ENCODE data around the gene RNASEH2B. TPM values are rescaled to one million over a fixed set of nuclear protein-coding genes. Genes with fewer than 3 reads are reported as not detected.

RNASEH2B gene
- total RNA-seq, 2 donors from 2014 or later = 37.7 to 44.1 TPM

DNA sequence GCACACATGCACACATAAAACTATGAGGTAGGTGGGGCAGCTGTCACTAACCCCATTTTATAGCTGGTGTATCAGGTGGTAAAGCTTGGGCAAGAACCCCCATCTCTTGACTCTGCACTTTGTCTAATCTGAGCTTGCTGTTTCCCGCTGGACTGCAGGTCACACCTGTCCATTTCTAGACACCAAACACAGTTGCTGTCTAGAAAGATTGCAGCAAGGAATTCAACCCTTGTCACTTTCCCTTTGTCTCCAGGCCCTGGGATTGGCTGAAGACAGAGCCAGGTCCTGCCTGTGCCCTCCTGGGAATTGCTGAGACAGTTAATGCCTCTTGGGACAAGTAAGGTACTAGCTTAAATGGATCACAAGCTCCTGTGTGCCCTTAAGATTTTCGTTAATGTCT lies 83.8 kb downstream of the RNASEH2B start:
- no peak overlapping the region for H3K9ac ChIP-seq (ENCODE audit: extremely low read depth, low read length, poor library complexity, severe bottlenecking)
- no peaks in the 10 kb centered on the region for H3K27me3 ChIP-seq (ENCODE audit: control insufficient read depth, insufficient read depth, low read length, poor library complexity, severe bottlenecking)
- TF ChIP-seq CTCF (conservative IDR thresholded peaks at IDR 0.05) = no peak
- DNase-seq = no peak
- H3K36me3 ChIP-seq (ENCODE audit: control insufficient read depth, insufficient read depth, low read length) = no peaks in the 10 kb centered on the region
- Mint-ChIP-seq H3K9me3 (peaks cover 2% of the 10 kb centered on the region), H3K27ac (no peak overlapping the region), H3K27me3 (ENCODE audit: insufficient read depth) (peaks cover 13% of the 10 kb centered on the region), H3K4me3 (no peak overlapping the region), H3K36me3 (ENCODE audit: low read depth) (no peaks in the 10 kb centered on the region), H3K4me1 (peaks cover 38% of the 10 kb centered on the region)
- no peak overlapping the region for H3K4me3 ChIP-seq (ENCODE audit: low read length)
- 89 to 91% methylated on average over 2 of the region's 2 CpGs for WGBS, 2 experiments (ENCODE audit: insufficient coverage in 1 of 2, insufficient read length in 1 of 2)
- H3K9me3 ChIP-seq (ENCODE audit: control insufficient read depth, low read length) = no peaks in the 10 kb centered on the region
- H3K4me1 ChIP-seq (ENCODE audit: control insufficient read depth, insufficient read depth, low read length) = peaks cover 11% of the 10 kb centered on the region
- H3K27ac ChIP-seq (ENCODE audit: low read depth, low read length) = no peak overlapping the region

DNA sequence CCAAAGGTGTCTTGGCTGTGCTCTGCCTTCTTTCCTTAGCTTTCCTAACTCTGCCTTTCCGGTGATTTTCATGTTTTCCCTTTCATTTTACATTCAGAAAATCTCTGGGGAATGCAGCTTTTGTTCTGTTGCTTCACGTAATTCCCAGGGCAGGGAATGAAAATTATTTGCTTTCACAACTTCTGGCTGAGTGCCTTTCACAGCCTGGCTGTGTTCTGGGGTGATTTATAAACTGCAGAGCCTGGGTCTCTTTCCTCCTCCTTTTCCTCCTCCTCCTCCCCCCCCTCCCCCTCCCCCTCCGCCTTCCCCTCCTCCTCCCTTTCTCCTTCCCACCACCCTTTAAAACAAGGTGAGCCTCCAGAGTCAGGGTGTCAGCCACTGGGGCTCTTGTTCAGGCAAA lies 84.3 kb downstream of the RNASEH2B start:
- Histone ChIP-seq H3K27me3 (ENCODE audit: control insufficient read depth, insufficient read depth, low read length, poor library complexity, severe bottlenecking) (no peaks in the 10 kb centered on the region), H3K9ac (ENCODE audit: extremely low read depth, low read length, poor library complexity, severe bottlenecking) (no peak overlapping the region), H3K27ac (ENCODE audit: low read depth, low read length) (peak overlapping the region; percentile 81), H3K9me3 (ENCODE audit: control insufficient read depth, low read length) (no peaks in the 10 kb centered on the region), H3K36me3 (ENCODE audit: control insufficient read depth, insufficient read depth, low read length) (no peaks in the 10 kb centered on the region), H3K4me3 (ENCODE audit: low read length) (no peak overlapping the region), H3K4me1 (ENCODE audit: control insufficient read depth, insufficient read depth, low read length) (peaks cover 11% of the 10 kb centered on the region)
- WGBS, 2 experiments (ENCODE audit: insufficient coverage in 1 of 2, insufficient read length in 1 of 2) = 69 to 76% methylated on average over 2 of the region's 3 CpGs
- H3K4me3 Mint-ChIP-seq = no peak overlapping the region
- no peaks in the 10 kb centered on the region for H3K36me3 Mint-ChIP-seq (ENCODE audit: low read depth)
- no peaks in the 10 kb centered on the region for H3K9me3 Mint-ChIP-seq
- H3K27ac Mint-ChIP-seq = no peak overlapping the region
- DNase-seq = no peak
- peaks cover 13% of the 10 kb centered on the region for H3K27me3 Mint-ChIP-seq (ENCODE audit: insufficient read depth)
- peaks cover 38% of the 10 kb centered on the region for H3K4me1 Mint-ChIP-seq
- no peak for TF ChIP-seq CTCF (conservative IDR thresholded peaks at IDR 0.05)

GRCh38 chr13:50994651-50995050 lies 85.1 kb downstream of the RNASEH2B start:
- Mint-ChIP-seq H3K27ac (peak overlapping the region; percentile 11), H3K9me3 (no peaks in the 10 kb centered on the region), H3K36me3 (ENCODE audit: low read depth) (no peaks in the 10 kb centered on the region), H3K4me3 (no peak overlapping the region), H3K4me1 (peaks cover 34% of the 10 kb centered on the region), H3K27me3 (ENCODE audit: insufficient read depth) (peaks cover 13% of the 10 kb centered on the region)
- no peak for TF ChIP-seq CTCF (conservative IDR thresholded peaks at IDR 0.05)
- H3K36me3 ChIP-seq (ENCODE audit: control insufficient read depth, insufficient read depth, low read length) = no peaks in the 10 kb centered on the region
- 46 to 83% methylated on average over 8 to 9 of the region's 9 CpGs for WGBS, 2 experiments (ENCODE audit: insufficient coverage in 1 of 2, insufficient read length in 1 of 2)
- H3K4me3 ChIP-seq (ENCODE audit: low read length) = no peak overlapping the region
- no peaks in the 10 kb centered on the region for H3K9me3 ChIP-seq (ENCODE audit: control insufficient read depth, low read length)
- no peaks in the 10 kb centered on the region for H3K27me3 ChIP-seq (ENCODE audit: control insufficient read depth, insufficient read depth, low read length, poor library complexity, severe bottlenecking)
- no peak overlapping the region for H3K9ac ChIP-seq (ENCODE audit: extremely low read depth, low read length, poor library complexity, severe bottlenecking)
- H3K4me1 ChIP-seq (ENCODE audit: control insufficient read depth, insufficient read depth, low read length) = peaks cover 11% of the 10 kb centered on the region
- peak overlapping the region; percentile 81 for H3K27ac ChIP-seq (ENCODE audit: low read depth, low read length)
- no peak for DNase-seq

Measured in endodermal cell (in vitro differentiated cells).